Gastrocnemius medialis (tissue), 4 donors: ENCODE results near the gene HOXA5. TPM values are rescaled to one million over a fixed set of nuclear protein-coding genes. Genes with fewer than 3 reads are reported as not detected.
A peak's percentile ranks its signal among the peaks of the same experiment; 100 is the strongest.

Experiments used
- ATAC-seq, 2 donors: fragments of 150-250 bp; one replicate each; pipeline ENCODE4 v1.9.1; 2016
- DNase-seq, 2 donors: peaks; one replicate each; pipeline ENCODE4 v3.0.0-alpha.2; 2019
- H3K27ac ChIP-seq, 4 donors: fragments of 200-600 bp; sonication (generic); 1 replicate in 1 of 4; 2 replicates in 3 of 4; pipeline ENCODE4 v1.5.1; 2016 to 2018; ENCODE audit warnings: mild to moderate bottlenecking in 2 of 4, moderate library complexity in 1 of 4
- H3K27me3 ChIP-seq, 3 donors: fragments of 200-600 bp; sonication (generic) in 2 of 3; 1 replicate in 1 of 3; 2 replicates in 2 of 3; pipeline versions ENCODE4 v1.5.1 to v1.6.0; 2016 to 2019; ENCODE audit warnings: mild to moderate bottlenecking in 1 of 3, moderate library complexity in 1 of 3
- H3K36me3 ChIP-seq, 2 donors: fragments of 200-600 bp; sonication (generic) in 1 of 2; one replicate each; pipeline ENCODE4 v1.5.1; 2017 to 2018
- H3K4me1 ChIP-seq, 2 donors: fragments of 200-600 bp; sonication (generic) in 1 of 2; one replicate each; pipeline ENCODE4 v1.5.1; 2016 to 2017; ENCODE audit warnings: mild to moderate bottlenecking in 2 of 2
- H3K4me3 ChIP-seq, 4 donors: fragments of 200-600 bp; sonication (generic) in 3 of 4; 1 replicate in 1 of 4; 2 replicates in 3 of 4; pipeline ENCODE4 v1.5.1; 2016 to 2019; ENCODE audit warnings: mild to moderate bottlenecking in 2 of 4
- H3K9me3 ChIP-seq, 3 donors: fragments of 200-600 bp; sonication (generic) in 2 of 3; 1 replicate in 1 of 3; 2 replicates in 2 of 3; pipeline ENCODE4 v1.5.1; 2016 to 2019
- CTCF ChIP-seq, 5 experiments: fragments of 450-650 bp in 3 of 5; fragments of 200-600 bp in 2 of 5; sonication (generic) in 2 of 5; IDR thresholded peaks in 4 of 5; conservative IDR thresholded peaks in 1 of 5; 1 replicate in 4 of 5; 2 replicates in 1 of 5; pipeline ENCODE4 v1.5.1; 2016 to 2019; ENCODE audit warnings: antibody characterized with exemption in 5 of 5, mild to moderate bottlenecking in 3 of 5, moderate library complexity in 3 of 5
- POLR2A ChIP-seq, 2 donors: fragments of 450-650 bp; IDR thresholded peaks; one replicate each; pipeline ENCODE4 v1.6.1; 2017; ENCODE audit warnings: antibody characterized with exemption in 2 of 2, mild to moderate bottlenecking in 2 of 2, moderate library complexity in 2 of 2
- in situ Hi-C, 4 donors: fragments of 200-750 bp; cut with MboI; loops; one replicate each; pipeline versions ENCODE4 v1.15.0 to v1.8.0; 2017; ENCODE audit warnings: low sequenced_read_pairs in 4 of 4
- intact Hi-C: fragments of 100-400 bp; cut with DNase I; formaldehyde crosslinking; loops from one replicate; pipeline ENCODE4 v1.15.1; 2023; ENCODE audit warnings: low total_unique reads
- total RNA-seq, 4 donors: library from RNA; depleted of rRNA; stranded (reverse); fragments of >200 nt; gene quantifications; one replicate each; pipeline versions ENCODE4 v1.1.0 to v1.2.3, GENCODE V29; 2016

The HOXA5 gene
- total RNA-seq, 4 donors from 2014 or later: 2.7 to 7.1 (median 7.0) TPM

GRCh38 chr7:27188386-27189294 is 45.2 kb upstream of the HOXA5 start:
- peaks cover 0 to 9% (median 6%) of the 10 kb centered on the region in 3 donors for H3K27me3 ChIP-seq
- H3K36me3 ChIP-seq: no peaks in the 10 kb centered on the region
- DNase-seq: peak in 1 of 2 donors; percentile 57
- peak overlapping the region; percentile 90 to 99 (median 95) for H3K27ac ChIP-seq
- no peak for ATAC-seq
- H3K4me1 ChIP-seq: peaks cover 14 to 38% of the 10 kb centered on the region in 2 donors
- intact Hi-C loops (loop anchor here (5.0 to 10.0 kb wide), 2 partner anchors 1224 to 1436 kb away; partner anchors contain the start of gene CREB5), in situ Hi-C loops (loop anchor here in 3 of 4 donors (10.0 to 25.0 kb wide), 5 partner anchors 899 to 1426 kb away; partner anchors contain the start of gene CREB5 (in 1 of the 3))
- no peaks in the 10 kb centered on the region for H3K9me3 ChIP-seq
- TF ChIP-seq CTCF (IDR thresholded peaks at IDR 0.05 in 4 of 5, conservative IDR thresholded peaks at IDR 0.05 in 1 of 5) (no peak), POLR2A (IDR thresholded peaks at IDR 0.05) (no peak)
- peak overlapping the region; percentile 37 to 73 (median 52) for H3K4me3 ChIP-seq

GRCh38 chr7:27187475-27188385 is 44.2 kb upstream of the HOXA5 start:
- no peak for TF ChIP-seq POLR2A (IDR thresholded peaks at IDR 0.05)
- no peak for TF ChIP-seq CTCF (IDR thresholded peaks at IDR 0.05 in 4 of 5, conservative IDR thresholded peaks at IDR 0.05 in 1 of 5)
- in situ Hi-C loops: loop anchor here in 3 of 4 donors (10.0 to 25.0 kb wide), 5 partner anchors 900 to 1425 kb away; partner anchors contain the start of gene CREB5 (in 1 of the 3)

GRCh38 chr7:27186668-27187474 is 43.4 kb upstream of the HOXA5 start:
- DNase-seq: no peak
- ATAC-seq: no peak
- Histone ChIP-seq H3K36me3 (no peaks in the 10 kb centered on the region), H3K9me3 (no peaks in the 10 kb centered on the region), H3K4me1 (peaks cover 25 to 51% of the 10 kb centered on the region in 2 donors), H3K27me3 (peaks cover 0 to 8% (median 3%) of the 10 kb centered on the region in 3 donors), H3K4me3 (peak overlapping the region; percentile 61 to 92 (median 70)), H3K27ac (peak overlapping the region; percentile 90 to 99 (median 95))
- in situ Hi-C loops (loop anchor here in 3 of 4 donors (10.0 to 25.0 kb wide), 5 partner anchors 900 to 1425 kb away; partner anchors contain the start of gene CREB5 (in 1 of the 3)), intact Hi-C loops (loop anchor here (5.0 to 10.0 kb wide), 2 partner anchors 1225 to 1438 kb away; partner anchors contain the start of gene CREB5)
- no peak for TF ChIP-seq POLR2A (IDR thresholded peaks at IDR 0.05)

More at GRCh38 chr7:27187475-27188385, 44.2 kb upstream of the HOXA5 start:
- Histone ChIP-seq H3K9me3 (no peaks in the 10 kb centered on the region), H3K4me3 (peak overlapping the region; percentile 37 to 73 (median 52)), H3K27ac (peak overlapping the region; percentile 90 to 99 (median 95)), H3K4me1 (peaks cover 18 to 42% of the 10 kb centered on the region in 2 donors), H3K36me3 (no peaks in the 10 kb centered on the region), H3K27me3 (peaks cover 0 to 6% (median 3%) of the 10 kb centered on the region in 3 donors)
- no peak for ATAC-seq
- intact Hi-C loops: loop anchor here (5.0 to 10.0 kb wide), 2 partner anchors 1225 to 1437 kb away; partner anchors contain the start of gene CREB5
- no peak for DNase-seq

- Histone ChIP-seq H3K36me3 (no peaks in the 10 kb centered on the region), H3K4me3 (peak overlapping the region; percentile 61 to 92 (median 70)), H3K9me3 (no peaks in the 10 kb centered on the region), H3K4me1 (peaks cover 25 to 52% of the 10 kb centered on the region in 2 donors), H3K27me3 (peaks cover 0 to 8% (median 3%) of the 10 kb centered on the region in 3 donors), H3K27ac (peak overlapping the region; percentile 90 to 99 (median 95))
- intact Hi-C loops (loop anchor here (5.0 to 10.0 kb wide), 2 partner anchors 1226 to 1439 kb away; partner anchors contain the start of gene CREB5), in situ Hi-C loops (loop anchor here in 3 of 4 donors (10.0 to 25.0 kb wide), 5 partner anchors 901 to 1424 kb away; partner anchors contain the start of gene CREB5 (in 1 of the 3))
- DNase-seq (peak in 1 of 2 donors; percentile 25), ATAC-seq (no peak)
- no peak for TF ChIP-seq POLR2A (IDR thresholded peaks at IDR 0.05)
- no peak for TF ChIP-seq CTCF (IDR thresholded peaks at IDR 0.05 in 4 of 5, conservative IDR thresholded peaks at IDR 0.05 in 1 of 5)
These were observed 42.6 kb upstream of the HOXA5 start for GRCh38 chr7:27185854-27186667.
